ENCODE data around the gene DNAJB14.

Gene DNAJB14

GRCh38 chr4:99893029-99893428, 53.4 kb downstream of the DNAJB14 start:
- H3K9me3 ChIP-seq (ENCODE audit: insufficient read depth, low read length, severe bottlenecking): no peaks in the 10 kb centered on the region
- peaks cover 38% of the 10 kb centered on the region for H3K4me1 ChIP-seq (ENCODE audit: insufficient read depth, low read length)
- DNase-seq (no peak), ATAC-seq (ENCODE audit: insufficient read depth, low read depth) (no peak)
- peaks cover 60% of the 10 kb centered on the region for H3K79me2 ChIP-seq (ENCODE audit: insufficient read depth, low read length)
- peak overlapping the region; percentile 85; the same call in 1 of the 2 replicates for H3K27ac ChIP-seq (ENCODE audit: low read length)
- TF ChIP-seq CTCF (IDR thresholded peaks at IDR 0.05; ENCODE audit: borderline replicate concordance, extremely low read depth, low read length, poor library complexity, severe bottlenecking) (no peak), EZH2 (IDR thresholded peaks at IDR 0.05; ENCODE audit: borderline replicate concordance, low read depth, low read length, severe bottlenecking) (no peak)
- no peak overlapping the region for H2AFZ ChIP-seq (ENCODE audit: low read depth, low read length)
- peak overlapping the region; percentile 96 to 98; a peak in 3 of 4 replicates for H3K4me3 ChIP-seq (ENCODE audit: low read depth in 1 of 2, low read length in 2 of 2)
- H3K9ac ChIP-seq (ENCODE audit: low read depth, low read length): peak overlapping the region; percentile 80
- peaks cover 12% of the 10 kb centered on the region for H3K36me3 ChIP-seq (ENCODE audit: insufficient read depth, low read length)
- no peaks in the 10 kb centered on the region for H4K20me1 ChIP-seq (ENCODE audit: insufficient read depth, low read length)
- peak overlapping the region; percentile 72 for H3K4me2 ChIP-seq (ENCODE audit: insufficient read depth, low read length)
- H3K27me3 ChIP-seq (ENCODE audit: insufficient read depth, low read length, poor library complexity): no peaks in the 10 kb centered on the region

- Histone ChIP-seq H3K4me2 (ENCODE audit: insufficient read depth, low read length) (peak overlapping the region; percentile 72; the same call in 1 of the 2 replicates), H4K20me1 (ENCODE audit: insufficient read depth, low read length) (no peaks in the 10 kb centered on the region)
- no peak for ATAC-seq (ENCODE audit: insufficient read depth, low read depth)
Observed at GRCh38 chr4:99891351-99891750, 55.1 kb downstream of the DNAJB14 start.

GRCh38 chr4:99887837-99888236, 58.6 kb downstream of the DNAJB14 start:
- no peak for TF ChIP-seq EZH2 (IDR thresholded peaks at IDR 0.05; ENCODE audit: borderline replicate concordance, low read depth, low read length, severe bottlenecking)
- TF ChIP-seq CTCF (IDR thresholded peaks at IDR 0.05; ENCODE audit: borderline replicate concordance, extremely low read depth, low read length, poor library complexity, severe bottlenecking): no peak
- no peaks in the 10 kb centered on the region for H3K27me3 ChIP-seq (ENCODE audit: insufficient read depth, low read length, poor library complexity)
- H3K4me2 ChIP-seq (ENCODE audit: insufficient read depth, low read length): no peak overlapping the region
- ATAC-seq (ENCODE audit: insufficient read depth, low read depth) (no peak), DNase-seq (no peak)
- peaks cover 45% of the 10 kb centered on the region for H3K36me3 ChIP-seq (ENCODE audit: insufficient read depth, low read length)
- peaks cover 18% of the 10 kb centered on the region for H3K4me1 ChIP-seq (ENCODE audit: insufficient read depth, low read length)
- H3K9me3 ChIP-seq (ENCODE audit: insufficient read depth, low read length, severe bottlenecking): no peaks in the 10 kb centered on the region
- no peak overlapping the region for H3K9ac ChIP-seq (ENCODE audit: low read depth, low read length)
- no peaks in the 10 kb centered on the region for H4K20me1 ChIP-seq (ENCODE audit: insufficient read depth, low read length)
- no peak overlapping the region for H3K4me3 ChIP-seq (ENCODE audit: low read depth in 1 of 2, low read length in 2 of 2)
- no peak overlapping the region for H2AFZ ChIP-seq (ENCODE audit: low read depth, low read length)
- H3K79me2 ChIP-seq (ENCODE audit: insufficient read depth, low read length): peaks cover 51% of the 10 kb centered on the region
- H3K27ac ChIP-seq (ENCODE audit: low read length): no peak overlapping the region

More at GRCh38 chr4:99891351-99891750, 55.1 kb downstream of the DNAJB14 start:
- H3K9ac ChIP-seq (ENCODE audit: low read depth, low read length): no peak overlapping the region
- H3K27me3 ChIP-seq (ENCODE audit: insufficient read depth, low read length, poor library complexity): no peaks in the 10 kb centered on the region
- peaks cover 67% of the 10 kb centered on the region for H3K79me2 ChIP-seq (ENCODE audit: insufficient read depth, low read length)
- H2AFZ ChIP-seq (ENCODE audit: low read depth, low read length): no peak overlapping the region
- H3K4me1 ChIP-seq (ENCODE audit: insufficient read depth, low read length): peaks cover 38% of the 10 kb centered on the region
- TF ChIP-seq CTCF (IDR thresholded peaks at IDR 0.05; ENCODE audit: borderline replicate concordance, extremely low read depth, low read length, poor library complexity, severe bottlenecking) (no peak), EZH2 (IDR thresholded peaks at IDR 0.05; ENCODE audit: borderline replicate concordance, low read depth, low read length, severe bottlenecking) (no peak)
- no peaks in the 10 kb centered on the region for H3K9me3 ChIP-seq (ENCODE audit: insufficient read depth, low read length, severe bottlenecking)
- no peak overlapping the region for H3K27ac ChIP-seq (ENCODE audit: low read length)
- DNase-seq: no peak
- H3K4me3 ChIP-seq (ENCODE audit: low read depth in 1 of 2, low read length in 2 of 2): no peak overlapping the region
- peaks cover 19% of the 10 kb centered on the region for H3K36me3 ChIP-seq (ENCODE audit: insufficient read depth, low read length)

GRCh38 chr4:99886146-99886545, 60.3 kb downstream of the DNAJB14 start:
- Histone ChIP-seq H3K4me2 (ENCODE audit: insufficient read depth, low read length) (no peak overlapping the region), H2AFZ (ENCODE audit: low read depth, low read length) (no peak overlapping the region), H3K4me1 (ENCODE audit: insufficient read depth, low read length) (peaks cover 2% of the 10 kb centered on the region), H3K27me3 (ENCODE audit: insufficient read depth, low read length, poor library complexity) (no peaks in the 10 kb centered on the region), H3K27ac (ENCODE audit: low read length) (no peak overlapping the region), H3K9ac (ENCODE audit: low read depth, low read length) (no peak overlapping the region), H4K20me1 (ENCODE audit: insufficient read depth, low read length) (no peaks in the 10 kb centered on the region), H3K4me3 (ENCODE audit: low read depth in 1 of 2, low read length in 2 of 2) (no peak overlapping the region), H3K79me2 (ENCODE audit: insufficient read depth, low read length) (peaks cover 34% of the 10 kb centered on the region), H3K36me3 (ENCODE audit: insufficient read depth, low read length) (peaks cover 54% of the 10 kb centered on the region), H3K9me3 (ENCODE audit: insufficient read depth, low read length, severe bottlenecking) (no peaks in the 10 kb centered on the region)
- TF ChIP-seq CTCF (IDR thresholded peaks at IDR 0.05; ENCODE audit: borderline replicate concordance, extremely low read depth, low read length, poor library complexity, severe bottlenecking): no peak
- no peak for TF ChIP-seq EZH2 (IDR thresholded peaks at IDR 0.05; ENCODE audit: borderline replicate concordance, low read depth, low read length, severe bottlenecking)
- ATAC-seq (ENCODE audit: insufficient read depth, low read depth) (no peak), DNase-seq (no peak)
